H1 (cell line): ENCODE data around the gene PIK3C2G. TPM values are rescaled to one million over a fixed set of nuclear protein-coding genes. Genes with fewer than 3 reads are reported as not detected.

Experiments used
- CTCF ChIA-PET: fragments of 300-600 bp; sonication (Branson Sonifier 250); formaldehyde crosslinking; loops from one replicate; lab custom pipeline; 2021; ENCODE audit not compliant: partially characterized antibody; lab: Charles Lee
- POLR2A ChIA-PET: fragments of 300-600 bp; sonication (Branson Sonifier 250); formaldehyde crosslinking; loops from one replicate; lab custom pipeline; 2021; ENCODE audit warnings: inconsistent platforms; ENCODE audit not compliant: partially characterized antibody; lab: Charles Lee
- DNase-seq, 2 experiments: peaks; one replicate each; pipeline versions ENCODE4 v3.0.0 to v3.0.0-alpha.2; 2010 to 2022; ENCODE audit warnings: low spot score in 2 of 2, low read depth in 1 of 2, mixed read lengths in 1 of 2
- FAIRE-seq: peaks from 2 replicates; lab custom pipeline; 2011; peaks lifted over from hg19 to GRCh38; lab: Jason Lieb, UNC
- H2AFZ ChIP-seq: 2 replicates; pipeline ENCODE4 v1.8.1; 2012; ENCODE audit warnings: low read length, inconsistent platforms
- H2AK5ac ChIP-seq: 2 replicates; pipeline ENCODE4 v1.6.1; 2013; ENCODE audit warnings: low read depth, low read length
- H2BK120ac ChIP-seq: replicated peaks from 2 replicates; pipeline ENCODE3; 2013; ENCODE audit warnings: low read depth, low read length, inconsistent platforms
- H2BK12ac ChIP-seq: 2 replicates; pipeline ENCODE4 v1.6.1; 2013; ENCODE audit warnings: low read depth, low read length
- H2BK15ac ChIP-seq: 2 replicates; pipeline ENCODE4 v1.6.1; 2013; ENCODE audit warnings: low read length
- H2BK20ac ChIP-seq: 2 replicates; pipeline ENCODE4 v1.6.1; 2013; ENCODE audit warnings: low read length
- H2BK5ac ChIP-seq: 2 replicates; pipeline ENCODE4 v1.6.1; 2013; ENCODE audit warnings: low read depth, low read length
- H3K14ac ChIP-seq: 2 replicates; pipeline ENCODE4 v1.6.1; 2013; ENCODE audit warnings: inconsistent platforms; ENCODE audit not compliant: insufficient read length
- H3K18ac ChIP-seq: 2 replicates; pipeline ENCODE4 v1.6.1; 2013; ENCODE audit warnings: low read length; ENCODE audit errors: extremely low read depth
- H3K23ac ChIP-seq: 2 replicates; pipeline ENCODE4 v1.6.1; 2013; ENCODE audit warnings: inconsistent platforms; ENCODE audit not compliant: insufficient read length
- H3K23me2 ChIP-seq: 2 replicates; pipeline ENCODE4 v1.6.1; 2013; ENCODE audit warnings: low read depth, low read length
- H3K27ac ChIP-seq: 2 replicates; pipeline ENCODE4 v1.6.1; 2011; ENCODE audit warnings: low read depth, low read length, inconsistent platforms
- H3K27me3 ChIP-seq, 4 experiments: replicated peaks in 1 of 4; 1 replicate in 1 of 4; 2 replicates in 3 of 4; pipeline versions ENCODE4 v1.6.1 to v1.8.1; 2011 to 2013; ENCODE audit warnings: low read length in 3 of 4, mild to moderate bottlenecking in 3 of 4, inconsistent platforms in 2 of 4, mixed read lengths in 2 of 4, moderate library complexity in 1 of 4; ENCODE audit not compliant: control insufficient read depth in 3 of 4, insufficient read depth in 3 of 4; ENCODE audit errors: extremely low read depth in 1 of 4
- H3K36me3 ChIP-seq, 4 experiments: 2 replicates each; pipeline versions ENCODE4 v1.6.1 to v1.8.1; 2011 to 2013; ENCODE audit warnings: mild to moderate bottlenecking in 4 of 4, low read length in 3 of 4, moderate library complexity in 2 of 4, control low read depth in 1 of 4, inconsistent platforms in 1 of 4; ENCODE audit not compliant: insufficient read depth in 4 of 4, control insufficient read depth in 2 of 4
- H3K4ac ChIP-seq: replicated peaks from 2 replicates; pipeline ENCODE3; 2013; ENCODE audit warnings: low read length, low read depth, mixed read lengths, inconsistent platforms; ENCODE audit not compliant: insufficient read length
- H3K4me1 ChIP-seq, 4 experiments: replicated peaks in 1 of 4; 1 replicate in 1 of 4; 2 replicates in 3 of 4; pipeline versions ENCODE4 v1.6.1 to v1.8.1; 2011 to 2013; ENCODE audit warnings: low read length in 3 of 4, inconsistent platforms in 2 of 4, mixed read lengths in 1 of 4; ENCODE audit not compliant: insufficient read depth in 4 of 4, control insufficient read depth in 3 of 4
- H3K4me2 ChIP-seq, 2 experiments: 2 replicates each; pipeline versions ENCODE4 v1.6.1 to v1.8.1; 2011 to 2013; ENCODE audit warnings: low read depth in 2 of 2, low read length in 2 of 2, control low read depth in 1 of 2, inconsistent platforms in 1 of 2, mild to moderate bottlenecking in 1 of 2; ENCODE audit not compliant: insufficient read depth in 1 of 2
- H3K4me3 ChIP-seq, 4 experiments: fragments of 200-600, 300-600 bp in 1 of 4; sonication (generic), shearing (Covaris generic), sonication (Bioruptor Twin) in 1 of 4; 2 replicates each; pipeline versions ENCODE4 v1.5.1 to v1.8.1; 2011 to 2016; ENCODE audit warnings: low read length in 4 of 4, low read depth in 3 of 4, control low read depth in 2 of 4, inconsistent platforms in 2 of 4, mild to moderate bottlenecking in 2 of 4, mixed read lengths in 1 of 4, moderate library complexity in 1 of 4; ENCODE audit not compliant: insufficient read depth in 2 of 4; ENCODE audit errors: extremely low read depth in 1 of 4
- H3K56ac ChIP-seq: replicated peaks from 2 replicates; pipeline ENCODE3; 2013; ENCODE audit warnings: low read depth, mild to moderate bottlenecking, mixed read lengths, low read length, inconsistent platforms; ENCODE audit not compliant: insufficient read length
- H3K79me1 ChIP-seq: 2 replicates; pipeline ENCODE4 v1.6.1; 2013; ENCODE audit warnings: low read depth, low read length, control low read depth
- H3K79me2 ChIP-seq, 2 experiments: 2 replicates each; pipeline versions ENCODE4 v1.6.1 to v1.8.1; 2012 to 2013; ENCODE audit warnings: low read length in 2 of 2, mild to moderate bottlenecking in 2 of 2, inconsistent platforms in 1 of 2; ENCODE audit not compliant: insufficient read depth in 2 of 2, control insufficient read depth in 1 of 2
- H3K9ac ChIP-seq, 4 experiments: replicated peaks in 1 of 4; 1 replicate in 1 of 4; 2 replicates in 3 of 4; pipeline versions ENCODE4 v1.6.1 to v1.8.1; 2011 to 2013; ENCODE audit warnings: low read depth in 3 of 4, low read length in 3 of 4, control low read depth in 2 of 4, mild to moderate bottlenecking in 2 of 4, moderate library complexity in 2 of 4, inconsistent platforms in 1 of 4; ENCODE audit errors: extremely low read depth in 1 of 4
- H3K9me3 ChIP-seq, 2 experiments: 2 replicates each; pipeline versions ENCODE4 v1.6.1 to v1.8.1; 2012 to 2013; ENCODE audit warnings: mild to moderate bottlenecking in 2 of 2, moderate library complexity in 2 of 2, control low read depth in 1 of 2, inconsistent platforms in 1 of 2, low read depth in 1 of 2, low read length in 1 of 2, mixed read lengths in 1 of 2; ENCODE audit not compliant: insufficient read depth in 2 of 2
- H4K20me1 ChIP-seq, 2 experiments: replicated peaks in 1 of 2; 2 replicates each; pipeline versions ENCODE3 to v1.8.1; 2011 to 2013; ENCODE audit warnings: inconsistent platforms in 2 of 2, low read length in 2 of 2, mild to moderate bottlenecking in 1 of 2; ENCODE audit not compliant: insufficient read depth in 2 of 2, control insufficient read depth in 1 of 2
- H4K5ac ChIP-seq: 2 replicates; pipeline ENCODE4 v1.6.1; 2013; ENCODE audit warnings: low read length, low read depth, mixed read lengths, inconsistent platforms; ENCODE audit not compliant: insufficient read length
- H4K8ac ChIP-seq: 2 replicates; pipeline ENCODE4 v1.8.0; 2013; ENCODE audit warnings: mild to moderate bottlenecking, moderate library complexity, low read length, inconsistent platforms; ENCODE audit not compliant: insufficient read depth; ENCODE audit errors: extremely low read depth
- H4K91ac ChIP-seq: replicated peaks from 2 replicates; pipeline ENCODE3; 2013; ENCODE audit warnings: low read length, mixed read lengths, inconsistent platforms; ENCODE audit not compliant: insufficient read length
- EZH2 ChIP-seq: fragments of 200-600 bp; sonication (generic); IDR thresholded peaks from 2 replicates; pipeline ENCODE4 v1.7.1; 2012; ENCODE audit warnings: low read depth, mild to moderate bottlenecking, moderate library complexity, low read length, inconsistent platforms; ENCODE audit not compliant: severe bottlenecking
- FOSL1 ChIP-seq: IDR thresholded peaks from 2 replicates; pipeline ENCODE4 v1.6.1; 2011; ENCODE audit warnings: mild to moderate bottlenecking, low read depth, low read length, moderate library complexity; ENCODE audit not compliant: insufficient read depth
- JUND ChIP-seq: IDR thresholded peaks from 2 replicates; pipeline ENCODE4 v1.6.1; 2011; ENCODE audit warnings: mild to moderate bottlenecking, improper control_type of control experiment, low read length
- SAP30 ChIP-seq: fragments of 300-600 bp; sonication (generic); IDR thresholded peaks from 2 replicates; pipeline ENCODE4 v1.7.1; 2012; ENCODE audit warnings: low read length, moderate library complexity, mild to moderate bottlenecking, inconsistent platforms; ENCODE audit not compliant: insufficient read depth, insufficient replicate concordance
- SP1 ChIP-seq: IDR thresholded peaks from 2 replicates; pipeline ENCODE4 v1.6.1; 2011; ENCODE audit warnings: low read depth, low read length
- TEAD4 ChIP-seq: IDR thresholded peaks from 2 replicates; pipeline ENCODE4 v1.6.1; 2012; ENCODE audit warnings: low read depth, low read length, inconsistent platforms, mixed read lengths
- WGBS, 2 experiments: shearing (Covaris generic) in 1 of 2; methylation state at CpG; one replicate each; pipeline versions ENCODE4 v1.1.6 to v1.1.7; 2013 to 2015; ENCODE audit warnings: low lambda C conversion rate in 2 of 2, mixed read lengths in 2 of 2, inconsistent platforms in 1 of 2, low coverage in 1 of 2, missing lambda C conversion rate in 1 of 2; ENCODE audit not compliant: insufficient replicate concordance in 2 of 2, insufficient coverage in 1 of 2, insufficient read length in 1 of 2; ENCODE audit errors: extremely low coverage in 1 of 2, missing lambda C conversion rate in 1 of 2; 5-methylcytosine and 5-hydroxymethylcytosine counted together
- polyA plus RNA-seq, 7 experiments: library from polyadenylated mRNA; depleted of rRNA in 3 of 7; stranded (reverse) in 5 of 7; unstranded in 2 of 7; fragments of >200 nt in 5 of 7; fragments of 200-250 nt in 2 of 7; gene quantifications; 1 replicate in 5 of 7; 2 replicates in 1 of 7; 4 replicates in 1 of 7; pipeline versions ENCODE4 v1.2.1 to v1.2.3, GENCODE V29; 2011 to 2013; ENCODE audit warnings: missing spikeins in 2 of 7, mixed read lengths in 2 of 7
- total RNA-seq: library from RNA; stranded (reverse); fragmentation: NEBNext Ultra II Directional; extraction: Animal tissue kit (Norgen Biotek cat#: 25700); gene quantifications from 2 replicates; pipeline ENCODE4 v1.2.1, GENCODE V29; 2021

The PIK3C2G gene
- total and polyA plus RNA-seq, 2 of the 8 experiments (the other 6 are each of a cell fraction or from before 2014, with no cell fraction given): not detected

GRCh38 chr12:18414671-18415070, 153.4 kb downstream of the PIK3C2G start:
- FAIRE-seq (no peak), DNase-seq (no peak)
- H3K23me2 ChIP-seq: no peaks in the 10 kb centered on the region
- no peak overlapping the region for H4K91ac ChIP-seq
- H4K8ac ChIP-seq: no peak overlapping the region
- H2AFZ ChIP-seq: no peak overlapping the region
- H4K20me1 ChIP-seq: no peaks in the 10 kb centered on the region
- ChIA-PET CTCF (interaction anchor here (0.7 to 1.1 kb wide), 3 partner anchors 9 to 72 kb away, joined by 3 read pairs; no protein-coding TSS in a partner anchor), POLR2A (no interaction called here)
- no peaks in the 10 kb centered on the region for H3K79me1 ChIP-seq
- H3K27ac ChIP-seq: no peak overlapping the region
- no peak overlapping the region for H2BK120ac ChIP-seq
- H3K18ac ChIP-seq: no peak overlapping the region
- H3K27me3 ChIP-seq: no peaks in the 10 kb centered on the region
- no peak overlapping the region for H2BK5ac ChIP-seq
- no peak overlapping the region for H2BK12ac ChIP-seq
- H3K23ac ChIP-seq: no peak overlapping the region
- H3K4ac ChIP-seq: no peak overlapping the region
- peaks cover 0 to 8% (median 0%) of the 10 kb centered on the region in 4 experiments; a peak in 1 of 7 replicates for H3K4me1 ChIP-seq
- H3K4me2 ChIP-seq: no peak overlapping the region
- H3K9me3 ChIP-seq: no peaks in the 10 kb centered on the region
- no peak overlapping the region for H4K5ac ChIP-seq
- H3K4me3 ChIP-seq: no peak overlapping the region
- no peaks in the 10 kb centered on the region for H3K36me3 ChIP-seq
- no peak overlapping the region for H3K9ac ChIP-seq
- no peak overlapping the region for H2BK15ac ChIP-seq
- H3K56ac ChIP-seq: no peak overlapping the region
- H3K14ac ChIP-seq: no peak overlapping the region
- H2BK20ac ChIP-seq: no peak overlapping the region
- no peaks in the 10 kb centered on the region for H3K79me2 ChIP-seq
- 91% methylated on average over 2 of the region's 2 CpGs; no CpG with 5 or more reads in 1 of the 2 experiments for WGBS, 2 experiments
- no peak overlapping the region for H2AK5ac ChIP-seq
- TF ChIP-seq TEAD4 (no peak), FOSL1 (no peak), JUND (no peak), SAP30 (no peak), EZH2 (no peak), SP1 (no peak)
